Cardiac muscle cell (in vitro differentiated cells and primary cell): Measurements from ENCODE around the gene MYCBPAP. TPM values are rescaled to one million over a fixed set of nuclear protein-coding genes. Genes with fewer than 3 reads are reported as not detected.

Source experiments
- DNase-seq, 2 donors: peaks; one replicate each; pipeline versions ENCODE4 v3.0.0 to v3.0.0-alpha.2; 2010 to 2017; ENCODE audit warnings: low read depth in 1 of 2, low spot score in 1 of 2
- H3K27ac ChIP-seq: fragments of 200-600 bp; sonication (generic); 2 replicates; pipeline ENCODE4 v1.5.1; 2016
- H3K27me3 ChIP-seq: fragments of 200-600 bp; sonication (generic); 2 replicates; pipeline ENCODE4 v1.6.0; 2016; ENCODE audit warnings: control low read depth
- H3K36me3 ChIP-seq: fragments of 200-600 bp; sonication (generic); 2 replicates; pipeline ENCODE4 v1.5.1; 2016; ENCODE audit warnings: control low read depth
- H3K4me1 ChIP-seq: fragments of 200-600 bp; sonication (generic); 2 replicates; pipeline ENCODE4 v1.8.1; 2017; ENCODE audit warnings: low read depth, mild to moderate bottlenecking, mixed run types
- H3K4me3 ChIP-seq: fragments of 200-600 bp; sonication (generic); 2 replicates; pipeline ENCODE4 v1.5.1; 2016; ENCODE audit warnings: mild to moderate bottlenecking
- H3K9me3 ChIP-seq: fragments of 200-600 bp; sonication (generic); 2 replicates; pipeline ENCODE4 v1.5.1; 2017; ENCODE audit warnings: low read depth, mild to moderate bottlenecking, control low read depth
- CTCF ChIP-seq: IDR thresholded peaks from 2 replicates; pipeline ENCODE4 v1.5.1; 2012; ENCODE audit warnings: low read depth, mild to moderate bottlenecking, low read length
- polyA plus RNA-seq: library from polyadenylated mRNA; unstranded; fragments of >200 nt; fragmentation: Nextera tagmentation; extraction: Ambion mirVana; gene quantifications from 2 replicates; pipeline ENCODE4 v1.2.1, GENCODE V29; 2016
- total RNA-seq: library from RNA; depleted of rRNA; stranded (reverse); fragments of >200 nt; gene quantifications from 2 replicates; pipeline ENCODE4 v1.2.3, GENCODE V29; 2016

MYCBPAP gene
- total and polyA plus RNA-seq, 2 experiments from 2014 or later = 1.2 to 3.2 TPM

GRCh38 chr17:50551433-50551815 lies 43.2 kb downstream of the MYCBPAP start:
- no peak for DNase-seq
- Histone ChIP-seq H3K36me3 (no peaks in the 10 kb centered on the region), H3K27me3 (no peaks in the 10 kb centered on the region), H3K4me3 (no peak overlapping the region), H3K27ac (no peak overlapping the region), H3K9me3 (no peaks in the 10 kb centered on the region), H3K4me1 (no peaks in the 10 kb centered on the region)
- TF ChIP-seq CTCF = no peak

GRCh38 chr17:50551884-50552283 lies 43.6 kb downstream of the MYCBPAP start:
- H3K9me3 ChIP-seq = no peaks in the 10 kb centered on the region
- no peak for TF ChIP-seq CTCF
- no peak for DNase-seq
- H3K4me3 ChIP-seq = no peak overlapping the region
- no peaks in the 10 kb centered on the region for H3K27me3 ChIP-seq
- no peaks in the 10 kb centered on the region for H3K4me1 ChIP-seq
- H3K36me3 ChIP-seq = no peaks in the 10 kb centered on the region
- no peak overlapping the region for H3K27ac ChIP-seq

- Histone ChIP-seq H3K27ac (no peak overlapping the region), H3K36me3 (no peaks in the 10 kb centered on the region), H3K27me3 (peaks cover 13% of the 10 kb centered on the region), H3K9me3 (no peaks in the 10 kb centered on the region), H3K4me3 (no peak overlapping the region), H3K4me1 (no peaks in the 10 kb centered on the region)
- no peak for TF ChIP-seq CTCF
- DNase-seq = no peak
These were observed 46.0 kb downstream of the MYCBPAP start for GRCh38 chr17:50554201-50554600.

GRCh38 chr17:50556803-50557202 lies 48.6 kb downstream of the MYCBPAP start:
- H3K9me3 ChIP-seq = no peaks in the 10 kb centered on the region
- peaks cover 4% of the 10 kb centered on the region for H3K4me1 ChIP-seq
- peaks cover 31% of the 10 kb centered on the region for H3K27me3 ChIP-seq
- no peak for TF ChIP-seq CTCF
- H3K36me3 ChIP-seq = no peaks in the 10 kb centered on the region
- no peak overlapping the region for H3K27ac ChIP-seq
- H3K4me3 ChIP-seq = no peak overlapping the region
- no peak for DNase-seq

- Histone ChIP-seq H3K4me3 (no peak overlapping the region), H3K4me1 (peaks cover 8% of the 10 kb centered on the region), H3K27me3 (peaks cover 39% of the 10 kb centered on the region), H3K9me3 (no peaks in the 10 kb centered on the region), H3K27ac (no peak overlapping the region), H3K36me3 (no peaks in the 10 kb centered on the region)
- no peak for TF ChIP-seq CTCF
- no peak for DNase-seq
These were observed 49.4 kb downstream of the MYCBPAP start for GRCh38 chr17:50557630-50558029.

GRCh38 chr17:50558091-50558490 lies 49.9 kb downstream of the MYCBPAP start:
- peaks cover 12% of the 10 kb centered on the region for H3K4me1 ChIP-seq
- H3K4me3 ChIP-seq = no peak overlapping the region
- DNase-seq = no peak
- H3K27me3 ChIP-seq = peaks cover 43% of the 10 kb centered on the region
- no peaks in the 10 kb centered on the region for H3K36me3 ChIP-seq
- no peak for TF ChIP-seq CTCF
- H3K9me3 ChIP-seq = no peaks in the 10 kb centered on the region
- no peak overlapping the region for H3K27ac ChIP-seq
